ENCODE results near the gene C6orf52.
"Not testable (repeated sequence)": the region's sequence is repeated elsewhere in the genome, so short reads cannot be mapped to it uniquely, and the experiment has no call there.

C6orf52 gene

DNA sequence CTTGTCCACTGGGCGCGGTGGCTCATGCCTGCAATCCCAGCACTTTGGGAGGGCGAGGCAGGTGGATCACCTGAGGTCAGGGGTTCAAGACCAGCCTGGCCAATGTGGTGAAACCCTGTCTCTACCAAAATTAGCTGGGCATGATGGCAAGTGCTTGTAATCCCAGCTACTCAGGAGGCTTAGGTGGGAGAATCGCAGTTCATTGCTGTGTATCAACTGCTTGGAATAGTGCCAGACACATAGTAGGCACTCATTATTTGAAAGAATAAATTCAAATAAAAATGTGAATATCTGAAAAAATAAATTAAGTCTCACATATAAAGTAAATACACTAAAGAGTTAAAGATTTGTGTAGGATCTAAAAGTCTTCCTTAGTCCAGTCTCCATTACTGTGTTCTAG is 2.2 kb upstream of the C6orf52 start:
- DNase-seq (ENCODE audit: low read depth in 2 of 2), result no peak

DNA sequence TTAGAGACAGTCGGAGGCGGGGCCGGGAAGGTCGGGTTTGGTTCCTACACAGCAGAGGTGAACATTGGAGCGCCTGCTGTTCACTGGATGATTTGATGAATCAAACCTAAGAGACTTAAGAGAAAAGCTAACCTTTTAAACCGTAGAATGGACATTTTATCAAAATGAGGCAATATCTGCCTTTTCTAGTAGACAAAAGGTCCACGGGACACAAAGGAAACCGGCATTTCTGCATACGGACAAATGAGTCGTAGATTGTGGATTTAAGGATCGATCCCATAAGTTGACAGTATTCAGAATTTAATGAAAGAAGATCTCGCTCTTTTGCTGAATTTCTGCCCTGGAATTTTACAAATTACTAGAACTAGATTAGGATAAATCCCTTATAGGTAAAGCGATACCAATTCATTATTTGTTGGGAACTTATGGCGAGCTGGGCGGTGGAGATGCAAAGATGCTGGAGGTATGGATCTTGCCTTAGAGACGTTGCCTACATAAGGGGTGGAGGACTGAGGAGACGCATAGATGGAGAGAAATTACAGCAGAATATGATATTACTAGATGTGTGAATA is 756 bp upstream of the C6orf52 start:
- DNase-seq (ENCODE audit: low read depth in 2 of 2), result no peak

- DNase-seq (ENCODE audit: low read depth in 2 of 2), result no peak
Measured at GRCh38 chr6:10692965-10693538, 1.4 kb downstream of the C6orf52 start.

DNA sequence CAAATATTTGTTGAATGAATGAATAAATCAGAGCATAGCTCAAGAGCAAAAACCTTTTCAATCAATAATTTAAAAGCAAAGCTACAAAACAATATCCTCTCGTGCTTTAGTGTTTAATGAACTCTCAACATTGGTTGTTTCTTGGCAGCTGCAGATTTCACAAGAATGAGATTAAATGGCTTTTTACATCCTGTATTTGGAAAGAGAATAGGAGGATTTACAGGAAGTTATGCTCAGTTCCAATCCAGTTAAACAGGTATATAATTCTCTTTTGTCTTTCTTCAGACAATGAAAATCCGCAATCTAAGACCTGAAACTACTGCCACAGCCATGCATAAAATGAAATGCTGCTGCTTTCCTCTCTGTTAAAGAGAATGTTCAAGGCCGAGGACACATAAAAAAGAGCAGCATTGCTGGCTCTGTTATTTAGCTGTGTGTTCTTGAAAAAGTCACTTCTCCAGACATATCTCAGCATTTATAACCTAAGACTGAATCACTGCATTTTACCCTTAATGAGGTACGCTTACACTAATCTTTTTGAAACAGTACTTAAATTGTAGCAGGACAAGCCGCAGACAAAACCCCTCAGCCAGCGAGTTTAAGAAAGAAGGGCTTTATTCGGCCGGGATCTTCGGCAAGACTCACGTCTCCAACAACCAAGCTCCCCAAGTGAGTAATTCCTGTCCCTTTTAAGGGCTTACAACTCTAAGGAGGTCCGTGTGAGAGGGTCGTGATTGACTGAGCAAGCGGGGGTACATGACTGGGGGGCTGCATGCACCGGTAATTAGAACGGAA is 3.6 kb downstream of the C6orf52 start:
- no peak for DNase-seq (ENCODE audit: low read depth in 2 of 2)

- DNase-seq (ENCODE audit: low read depth in 2 of 2), result no peak
Measured at GRCh38 chr6:10687582-10687981, 6.8 kb downstream of the C6orf52 start.

DNA sequence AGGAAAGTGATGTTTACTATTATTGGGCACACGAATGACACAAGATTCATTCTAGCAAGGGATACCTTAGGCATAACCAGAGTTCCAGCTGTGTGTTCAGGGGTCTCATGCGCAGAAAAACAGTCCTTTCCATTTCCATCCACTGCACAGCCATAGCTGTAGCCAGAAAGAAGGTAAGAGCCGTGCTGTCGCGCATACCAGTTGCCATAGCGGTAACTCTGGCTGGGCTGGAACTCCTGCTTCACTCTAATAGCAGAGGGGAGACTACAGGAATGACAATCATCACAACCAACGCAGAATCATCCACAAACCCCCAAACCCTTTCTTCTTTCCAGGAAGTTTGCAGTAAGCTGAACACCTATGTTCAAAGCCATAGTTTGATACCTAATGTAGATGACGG is 7.5 kb downstream of the C6orf52 start:
- no peak for DNase-seq (ENCODE audit: low read depth in 2 of 2)

DNA sequence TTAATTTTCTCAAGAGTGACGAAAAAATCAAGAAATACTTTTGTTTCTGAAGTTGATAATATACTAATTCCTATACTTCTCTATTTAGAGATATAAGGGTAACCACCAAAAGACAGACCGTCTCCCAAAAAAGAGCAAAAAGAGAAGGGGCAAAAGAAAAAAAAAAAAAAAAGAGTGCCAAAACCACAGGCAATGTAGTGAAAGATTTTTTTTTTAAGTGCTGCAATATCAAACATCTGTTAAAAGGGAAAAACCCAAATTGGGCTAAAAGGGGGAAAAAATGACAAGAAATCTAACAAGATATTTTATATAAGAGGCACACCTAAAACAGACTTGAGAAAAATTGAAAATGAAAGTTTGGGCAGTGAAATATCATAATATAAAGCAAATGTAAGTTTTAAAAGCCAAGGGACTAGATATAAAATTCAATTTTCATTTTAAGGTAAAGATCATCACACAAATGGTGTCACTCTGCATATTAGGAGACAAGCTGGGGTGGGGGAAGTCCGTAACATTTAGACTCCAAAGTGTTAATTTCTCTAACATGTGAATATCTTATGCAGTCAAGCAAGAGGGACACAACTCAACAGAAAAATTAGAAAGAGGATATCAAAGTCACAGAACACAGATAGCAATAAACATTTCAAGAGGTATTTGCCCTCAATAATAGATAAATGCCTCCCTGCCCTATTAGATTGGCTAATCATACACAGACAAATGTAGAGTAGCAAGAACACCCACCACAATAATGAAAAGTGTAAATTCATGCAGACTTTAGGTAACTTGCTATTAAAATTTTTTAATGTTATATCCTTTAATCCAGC is 9.1 kb downstream of the C6orf52 start:
- DNase-seq (ENCODE audit: low read depth in 2 of 2), result no peak

DNA sequence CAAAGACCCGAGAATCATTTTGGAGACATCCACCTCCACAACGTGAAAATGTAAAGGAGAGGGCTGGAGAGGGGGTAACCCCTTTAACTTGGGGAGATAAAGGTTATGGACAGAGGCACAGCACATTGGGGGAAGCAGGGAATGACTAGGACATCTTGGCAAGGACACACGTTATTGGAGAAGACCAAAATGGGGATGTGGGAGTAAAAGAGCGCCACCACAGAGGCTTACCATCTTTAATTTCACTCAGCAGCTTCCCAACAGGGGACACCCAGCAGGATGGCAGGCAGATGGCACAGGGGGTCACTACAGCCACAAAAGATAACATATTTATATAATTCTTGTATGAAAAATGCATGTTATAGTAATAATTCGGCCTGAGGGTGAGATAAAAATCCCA is 9.8 kb downstream of the C6orf52 start:
- DNase-seq (ENCODE audit: low read depth in 2 of 2), result no peak

DNA sequence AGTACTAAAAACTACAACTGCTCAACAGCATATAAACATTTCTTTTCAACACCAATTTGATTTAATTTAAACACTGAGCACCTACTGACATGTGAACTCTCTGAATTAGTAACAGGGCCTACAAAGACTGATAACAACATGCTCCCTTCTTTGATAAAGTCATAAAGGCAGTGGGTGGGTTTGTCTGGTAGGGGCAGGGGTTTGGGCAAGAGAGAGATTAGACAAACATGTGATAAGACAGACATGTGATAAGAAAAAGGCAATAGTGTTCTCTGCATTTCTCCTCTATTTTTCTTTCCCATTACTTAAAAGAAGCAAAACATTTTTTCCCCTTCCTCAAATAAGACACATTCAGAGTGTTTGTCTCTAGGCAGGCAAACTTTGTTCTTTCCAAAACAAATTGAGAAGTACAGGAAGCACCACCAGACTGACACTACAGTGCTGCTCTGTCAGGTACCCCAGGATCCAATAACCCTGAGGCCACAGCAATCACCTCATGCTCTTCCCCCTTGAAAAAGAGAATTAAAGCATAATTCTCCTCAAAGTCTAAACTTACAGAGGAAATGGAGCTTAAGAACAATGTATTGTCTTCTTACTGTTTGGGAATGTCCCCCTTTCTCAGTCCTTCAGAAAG is 11.9 kb downstream of the C6orf52 start:
- DNase-seq (ENCODE audit: low read depth in 2 of 2), result no peak

DNA sequence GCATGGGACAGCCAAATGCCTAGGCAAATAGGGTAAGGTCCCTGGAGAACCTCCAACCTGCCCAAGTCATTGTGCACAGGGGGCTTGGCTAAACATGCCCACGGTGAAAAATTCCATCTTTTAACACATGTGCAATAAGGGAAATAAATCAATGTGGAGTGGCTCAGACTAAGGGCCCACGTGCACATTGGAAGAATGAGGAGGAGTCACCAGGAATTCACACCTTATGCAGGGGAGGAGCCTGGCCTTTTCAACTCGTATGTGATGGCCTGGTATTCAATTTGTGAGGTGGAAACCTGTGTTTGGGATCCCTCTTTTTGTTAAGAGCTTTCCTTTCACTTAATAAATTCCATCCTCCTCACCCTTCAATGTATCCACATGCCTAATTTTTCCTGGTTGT is 12.6 kb downstream of the C6orf52 start:
- no peak for DNase-seq (ENCODE audit: low read depth in 2 of 2)

GRCh38 chr6:10678456-10678855 is 16.0 kb downstream of the C6orf52 start:
- DNase-seq (ENCODE audit: low read depth in 2 of 2), result no peak

DNA sequence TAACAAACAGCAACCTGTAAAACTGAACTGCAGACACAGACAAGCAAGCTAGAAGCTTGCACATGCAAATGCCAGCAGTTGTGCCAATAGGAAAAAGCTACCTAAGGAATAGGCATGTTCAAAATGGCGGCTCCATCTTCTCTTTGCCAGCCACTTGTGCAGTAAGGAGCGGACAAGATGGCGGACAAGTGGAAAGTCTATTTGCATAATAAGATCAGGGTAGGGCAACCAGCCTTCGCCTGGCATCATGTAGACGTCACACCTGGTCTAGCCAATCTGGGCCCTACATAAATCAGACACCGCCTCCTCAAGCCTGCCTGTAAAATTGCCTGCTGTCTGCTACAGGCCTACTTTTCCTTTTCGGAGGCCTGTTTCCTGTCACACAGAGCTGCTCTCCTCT is 18.0 kb downstream of the C6orf52 start:
- DNase-seq (ENCODE audit: low read depth in 2 of 2), result no peak

DNA sequence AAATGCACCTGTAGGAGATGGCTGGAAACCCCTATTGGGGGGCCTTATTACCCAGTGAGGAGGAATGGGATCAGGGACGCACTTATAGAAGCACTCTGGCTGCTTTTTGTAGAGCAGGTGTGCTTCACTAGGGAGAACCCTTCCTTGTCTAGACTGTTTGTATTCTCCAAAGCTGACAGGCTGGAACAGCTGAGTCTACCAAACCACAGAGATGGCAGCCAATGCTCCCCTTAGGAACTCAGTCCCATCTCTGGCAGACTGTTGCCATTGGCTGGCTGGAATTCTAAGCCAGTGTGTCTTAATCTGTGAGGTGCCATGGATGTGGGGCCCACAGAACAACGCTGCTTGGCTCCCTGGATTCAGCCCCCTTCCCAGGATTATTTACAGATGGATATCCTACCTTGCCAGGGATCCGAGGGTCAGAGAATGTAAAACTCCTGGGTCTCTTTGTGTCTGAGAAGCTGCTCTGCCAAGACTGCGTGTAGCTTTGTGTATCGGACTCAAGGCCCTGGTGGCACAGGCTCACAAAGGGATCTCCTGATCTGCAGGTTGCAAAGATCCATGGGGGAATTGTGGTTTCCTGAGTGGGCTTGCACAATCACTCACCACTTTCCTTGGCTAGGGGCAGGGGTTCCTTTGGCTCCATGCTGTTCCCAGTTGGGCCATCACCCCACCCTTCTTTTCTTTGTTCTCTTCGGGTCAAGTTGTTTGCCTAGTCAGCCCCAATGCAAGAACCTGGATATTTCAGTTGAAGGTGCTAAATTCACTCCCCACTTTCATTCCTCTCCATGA is 26.1 kb downstream of the C6orf52 start:
- DNase-seq (ENCODE audit: low read depth in 2 of 2), result no peak

DNA sequence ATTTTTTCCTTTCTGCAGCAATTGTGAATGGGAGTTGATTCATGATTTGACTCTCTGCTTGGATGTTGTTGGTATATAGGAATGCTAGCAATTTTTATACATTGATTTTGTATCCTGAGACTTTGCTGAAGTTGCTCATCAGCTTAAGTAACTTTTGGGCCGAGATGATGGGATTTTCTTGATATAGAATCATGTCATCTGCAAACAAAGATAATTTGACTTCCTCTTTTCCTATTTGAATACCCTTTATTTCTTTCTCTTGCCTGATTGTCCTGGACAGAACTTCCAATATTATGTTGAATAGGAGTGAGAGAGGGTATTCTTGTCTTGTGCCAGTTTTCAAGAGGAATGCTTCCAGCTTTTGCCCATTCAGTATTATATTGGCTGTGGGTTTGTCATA is 28.8 kb downstream of the C6orf52 start:
- not testable (repeated sequence) for DNase-seq (ENCODE audit: low read depth in 2 of 2)

- no peak for DNase-seq (ENCODE audit: low read depth in 2 of 2)
Measured at GRCh38 chr6:10662742-10663141, 31.7 kb downstream of the C6orf52 start.

GRCh38 chr6:10662207-10662606 is 32.2 kb downstream of the C6orf52 start:
- no peak for DNase-seq (ENCODE audit: low read depth in 2 of 2)

- DNase-seq (ENCODE audit: low read depth in 2 of 2), result not testable (repeated sequence)
Measured at GRCh38 chr6:10660431-10661191, 33.8 kb downstream of the C6orf52 start.

GRCh38 chr6:10659699-10660348 is 34.6 kb downstream of the C6orf52 start:
- no peak for DNase-seq (ENCODE audit: low read depth in 2 of 2)

GRCh38 chr6:10658910-10659698 is 35.3 kb downstream of the C6orf52 start:
- no peak for DNase-seq (ENCODE audit: low read depth in 2 of 2)

All from stimulated activated CD8-positive, alpha-beta memory T cell treated with anti-CD3 and anti-CD28 coated beads, Interleukin-7, amount 100 ng/mL, for 4 hours (primary cell).